Caco-2 (cell line): Measurements from ENCODE around the gene UBL7. TPM values are rescaled to one million over a fixed set of nuclear protein-coding genes. Genes with fewer than 3 reads are reported as not detected.

ENCODE experiments used
- BruUV-seq: library from RNA; stranded (reverse); fragments of 400-500 nt; replicated peaks from 2 replicates; lab custom pipeline; 2021; lab: Mats Ljungman, UMichigan
- CTCF ChIA-PET: fragments of 300-600 bp; sonication (Branson Sonifier 250); formaldehyde crosslinking; loops from one replicate; lab custom pipeline; 2022; ENCODE audit warnings: antibody characterized with exemption; lab: Charles Lee
- POLR2A ChIA-PET: fragments of 300-600 bp; sonication (Branson Sonifier 250); formaldehyde crosslinking; loops from one replicate; lab custom pipeline; 2022; ENCODE audit warnings: antibody characterized with exemption; lab: Charles Lee
- DNase-seq, 2 experiments: peaks; one replicate each; pipeline versions ENCODE4 v3.0.0 to v3.0.0-alpha.2; 2020 to 2022
- H3K27me3 ChIP-seq: replicated peaks from 2 replicates; pipeline ENCODE4 v1.6.0; 2011; ENCODE audit warnings: low read length; ENCODE audit not compliant: control insufficient read depth, insufficient read depth
- H3K36me3 ChIP-seq: 2 replicates; pipeline ENCODE4 v1.5.1; 2011; ENCODE audit warnings: low read length; ENCODE audit not compliant: control insufficient read depth, insufficient read depth
- H3K4me1 ChIP-seq: fragments of 250-450 bp; sonication (Bioruptor Pico); 2 replicates; pipeline ENCODE4 v1.5.1; 2020; ENCODE audit warnings: mild to moderate bottlenecking
- H3K4me3 ChIP-seq: 2 replicates; pipeline ENCODE4 v1.5.1; 2011; ENCODE audit warnings: low read depth, mild to moderate bottlenecking, control low read depth, low read length
- H3K9me3 ChIP-seq: fragments of 250-450 bp; sonication (Bioruptor Pico); 2 replicates; pipeline ENCODE4 v1.5.1; 2020; ENCODE audit warnings: mild to moderate bottlenecking, moderate library complexity
- H3K27ac Mint-ChIP-seq: one replicate; pipeline ENCODE4 v1.8.0; 2022; ENCODE audit warnings: mixed read lengths; ENCODE audit not compliant: unreplicated experiment
- H3K27me3 Mint-ChIP-seq: one replicate; pipeline ENCODE4 v1.8.0; 2022; ENCODE audit warnings: mixed read lengths; ENCODE audit not compliant: insufficient read depth, unreplicated experiment
- H3K36me3 Mint-ChIP-seq: one replicate; pipeline ENCODE4 v1.8.0; 2022; ENCODE audit warnings: mild to moderate bottlenecking, mixed read lengths; ENCODE audit not compliant: insufficient read depth, unreplicated experiment
- H3K4me1 Mint-ChIP-seq: one replicate; pipeline ENCODE4 v1.8.0; 2022; ENCODE audit warnings: low read depth, mixed read lengths; ENCODE audit not compliant: unreplicated experiment
- H3K4me3 Mint-ChIP-seq: one replicate; pipeline ENCODE4 v1.8.0; 2022; ENCODE audit warnings: mild to moderate bottlenecking, moderate library complexity, mixed read lengths; ENCODE audit not compliant: unreplicated experiment
- H3K9me3 Mint-ChIP-seq: one replicate; pipeline ENCODE4 v1.8.0; 2022; ENCODE audit warnings: mixed read lengths; ENCODE audit not compliant: unreplicated experiment
- CTCF ChIP-seq, 2 experiments: fragments of 200-600 bp in 1 of 2; IDR thresholded peaks; 1 replicate in 1 of 2; 2 replicates in 1 of 2; pipeline versions ENCODE4 v1.5.1 to v1.8.0; 2011 to 2022; ENCODE audit warnings: antibody characterized with exemption in 1 of 2, control low read depth in 1 of 2, inconsistent platforms in 1 of 2, low read depth in 1 of 2, low read length in 1 of 2, mild to moderate bottlenecking in 1 of 2, moderate library complexity in 1 of 2; ENCODE audit not compliant: insufficient read depth in 1 of 2, severe bottlenecking in 1 of 2, unreplicated experiment in 1 of 2
- intact Hi-C: fragments of 100-400 bp; cut with micrococcal nuclease; formaldehyde crosslinking; loops from one replicate; pipeline ENCODE4 v1.10.0; 2022; ENCODE audit not compliant: unreplicated experiment
- total RNA-seq: library from RNA; stranded (reverse); gene quantifications from 2 replicates; pipeline ENCODE4 v1.2.3, GENCODE V29; 2022

The UBL7 gene
- total RNA-seq, 1 experiment from 2014 or later, result 34.4 TPM

DNA sequence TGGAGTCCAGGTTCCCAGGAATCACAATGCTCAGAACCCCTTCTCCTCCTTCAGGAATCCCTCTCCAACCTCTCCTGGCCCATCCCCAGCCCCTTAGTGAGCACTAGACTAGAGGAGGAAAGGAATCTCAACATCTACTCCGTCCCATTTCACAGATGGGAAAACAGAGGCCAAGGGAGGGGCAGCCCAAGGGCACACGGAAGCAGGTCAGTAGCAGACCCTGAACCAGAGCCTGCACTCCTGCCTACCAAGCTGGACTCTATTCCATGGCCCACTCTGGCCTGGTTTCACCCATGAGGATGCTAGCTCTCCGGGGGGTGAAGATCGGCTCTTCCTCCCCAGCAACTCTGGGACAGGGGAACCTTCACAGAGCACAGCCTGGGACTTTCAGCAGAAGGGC, 41.5 kb downstream of the UBL7 start:
- H3K27me3 Mint-ChIP-seq, result no peaks in the 10 kb centered on the region
- Histone ChIP-seq H3K4me1 (peaks cover 38% of the 10 kb centered on the region), H3K4me3 (no peak overlapping the region), H3K27me3 (no peaks in the 10 kb centered on the region), H3K9me3 (no peaks in the 10 kb centered on the region), H3K36me3 (no peaks in the 10 kb centered on the region; the same call in none of the 2 replicates)
- H3K27ac Mint-ChIP-seq, result no peak overlapping the region
- no peaks in the 10 kb centered on the region for H3K9me3 Mint-ChIP-seq
- peaks cover 41% of the 10 kb centered on the region for H3K36me3 Mint-ChIP-seq
- BruUV-seq, result no TSS peak
- no peak overlapping the region for H3K4me3 Mint-ChIP-seq
- peaks cover 36% of the 10 kb centered on the region for H3K4me1 Mint-ChIP-seq
- DNase-seq, result no peak
- intact Hi-C loops, result no loop called here
- ChIA-PET CTCF (no interaction called here), POLR2A (no interaction called here)
- TF ChIP-seq CTCF (IDR thresholded peaks at IDR 0.05; ENCODE audit: insufficient read depth in 1 of 2, low read depth in 1 of 2, low read length in 1 of 2, severe bottlenecking in 1 of 2, unreplicated experiment in 1 of 2), result no peak

- H3K27ac Mint-ChIP-seq, result no peak overlapping the region
- H3K4me3 ChIP-seq, result no peak overlapping the region
- no peak for TF ChIP-seq CTCF (IDR thresholded peaks at IDR 0.05; ENCODE audit: insufficient read depth in 1 of 2, low read depth in 1 of 2, low read length in 1 of 2, severe bottlenecking in 1 of 2, unreplicated experiment in 1 of 2)
- ChIA-PET CTCF (interaction anchor here (0.5 to 0.6 kb wide), 2 partner anchors 380 to 522 kb away, joined by 3 read pairs; no protein-coding TSS in a partner anchor), POLR2A (interaction anchor here (0.6 kb wide), 1 partner anchor 138 kb away, joined by 5 read pairs; no protein-coding TSS in a partner anchor)
- H3K9me3 Mint-ChIP-seq, result no peaks in the 10 kb centered on the region
- H3K4me1 Mint-ChIP-seq, result peaks cover 29% of the 10 kb centered on the region
- H3K4me1 ChIP-seq, result peaks cover 31% of the 10 kb centered on the region
- no peaks in the 10 kb centered on the region for H3K27me3 ChIP-seq
- DNase-seq, result no peak
- H3K36me3 Mint-ChIP-seq, result peaks cover 44% of the 10 kb centered on the region
- H3K4me3 Mint-ChIP-seq, result no peak overlapping the region
- no peaks in the 10 kb centered on the region for H3K27me3 Mint-ChIP-seq
- no peaks in the 10 kb centered on the region; the same call in 1 of the 2 replicates for H3K36me3 ChIP-seq
- no peaks in the 10 kb centered on the region for H3K9me3 ChIP-seq
- intact Hi-C loops, result no loop called here
- BruUV-seq, result no TSS peak
Measured at GRCh38 chr15:74418575-74419338, 42.2 kb downstream of the UBL7 start.

DNA sequence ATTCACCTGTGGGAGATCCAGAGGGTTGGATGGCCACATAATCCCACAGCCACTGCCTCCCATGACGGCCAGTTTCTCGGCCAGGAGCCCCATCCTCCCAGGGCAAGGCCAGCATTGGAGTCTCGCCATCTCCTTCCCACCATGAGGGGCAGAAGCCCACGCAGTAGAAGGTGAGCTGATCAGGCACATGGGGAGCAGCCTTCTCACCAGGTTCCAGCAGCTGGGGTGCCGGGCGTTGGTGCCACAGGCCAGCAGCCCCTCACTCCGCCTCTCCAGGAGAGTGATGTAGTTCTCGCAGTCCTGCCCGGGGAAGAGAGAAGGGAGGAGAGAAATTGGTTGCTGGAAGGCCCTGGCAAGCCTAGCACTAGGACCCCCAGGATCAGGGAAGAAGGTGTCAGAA, 43.3 kb downstream of the UBL7 start:
- Histone ChIP-seq H3K9me3 (no peaks in the 10 kb centered on the region), H3K4me1 (peaks cover 20% of the 10 kb centered on the region), H3K4me3 (no peak overlapping the region), H3K27me3 (no peaks in the 10 kb centered on the region), H3K36me3 (no peaks in the 10 kb centered on the region; the same call in 1 of the 2 replicates)
- no peaks in the 10 kb centered on the region for H3K27me3 Mint-ChIP-seq
- TF ChIP-seq CTCF (IDR thresholded peaks at IDR 0.05; ENCODE audit: insufficient read depth in 1 of 2, low read depth in 1 of 2, low read length in 1 of 2, severe bottlenecking in 1 of 2, unreplicated experiment in 1 of 2), result no peak
- ChIA-PET CTCF (interaction anchor here (0.6 kb wide), 1 partner anchor 168 kb away, joined by 3 read pairs; no protein-coding TSS in a partner anchor), POLR2A (no interaction called here)
- H3K9me3 Mint-ChIP-seq, result no peaks in the 10 kb centered on the region
- no peak overlapping the region for H3K4me3 Mint-ChIP-seq
- no peak overlapping the region for H3K27ac Mint-ChIP-seq
- no TSS peak for BruUV-seq
- H3K36me3 Mint-ChIP-seq, result peaks cover 46% of the 10 kb centered on the region
- DNase-seq, result no peak
- peaks cover 19% of the 10 kb centered on the region for H3K4me1 Mint-ChIP-seq
- intact Hi-C loops, result no loop called here
